HFF-Myc (cell line): ENCODE measurements around the gene MTFR1L.

Source experiments
- DNase-seq: peaks from one replicate; pipeline ENCODE4 v3.0.0-alpha.2; 2011; ENCODE audit warnings: low read depth; ENCODE audit errors: extremely low read depth
- H3K4me3 ChIP-seq: replicated peaks from 2 replicates; pipeline ENCODE4 v1.5.1; 2011; ENCODE audit warnings: low read depth, mild to moderate bottlenecking, control low read depth, low read length
- TF ChIP-seq, protein P1 (sequence below): IDR thresholded peaks from 2 replicates; pipeline ENCODE4 v1.5.1; 2012; ENCODE audit warnings: mild to moderate bottlenecking, low read depth, low read length, control low read depth; ENCODE audit errors: missing control alignments

MTFR1L gene

DNA sequence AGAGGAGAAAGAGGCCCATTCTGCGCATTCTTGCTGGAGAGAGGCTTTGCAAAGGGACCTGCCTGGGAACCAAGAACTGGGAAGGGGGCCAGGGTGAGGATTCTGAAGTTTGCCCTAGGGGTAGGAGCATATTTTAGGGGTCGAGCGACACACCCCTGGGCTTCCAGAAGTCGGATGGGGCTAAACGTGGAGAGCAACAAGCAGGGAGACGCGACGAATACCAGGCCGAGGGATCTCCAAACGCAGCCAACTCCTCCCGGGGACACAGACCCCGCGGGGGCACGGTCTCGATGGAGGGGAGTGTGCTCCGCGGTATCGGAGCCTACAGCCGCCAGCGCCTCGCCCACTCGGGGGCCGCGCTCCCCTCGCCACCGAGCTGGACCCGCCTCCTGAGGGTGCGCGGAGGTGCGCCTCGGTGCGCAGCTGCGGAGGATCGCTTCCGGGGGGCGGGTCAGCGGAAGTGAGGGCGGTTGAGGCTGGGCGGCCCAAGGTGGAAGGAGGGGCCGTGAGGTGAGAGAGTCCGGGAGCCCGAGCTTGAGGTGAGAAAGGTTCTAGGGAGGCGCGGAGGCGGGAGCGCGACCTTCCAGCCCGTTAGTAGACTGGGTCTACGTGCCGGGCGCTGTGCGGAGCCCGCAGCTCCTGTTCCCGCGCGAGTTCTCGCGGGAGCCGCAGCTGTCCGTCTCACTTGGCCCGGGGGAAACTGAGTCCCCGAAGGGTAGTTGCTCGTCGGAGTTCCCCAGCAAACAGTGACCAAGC is at the start of gene MTFR1L:
MTFR1L (plus strand) TSS at position 464 of the 756 bp plus-strand sequence. CDS start 3,151 bp downstream, outside the sequence.
- peak within 1 kb of the TSS; percentile 85 for H3K4me3 ChIP-seq
- no peak for DNase-seq
- TF ChIP-seq, protein P1, sequence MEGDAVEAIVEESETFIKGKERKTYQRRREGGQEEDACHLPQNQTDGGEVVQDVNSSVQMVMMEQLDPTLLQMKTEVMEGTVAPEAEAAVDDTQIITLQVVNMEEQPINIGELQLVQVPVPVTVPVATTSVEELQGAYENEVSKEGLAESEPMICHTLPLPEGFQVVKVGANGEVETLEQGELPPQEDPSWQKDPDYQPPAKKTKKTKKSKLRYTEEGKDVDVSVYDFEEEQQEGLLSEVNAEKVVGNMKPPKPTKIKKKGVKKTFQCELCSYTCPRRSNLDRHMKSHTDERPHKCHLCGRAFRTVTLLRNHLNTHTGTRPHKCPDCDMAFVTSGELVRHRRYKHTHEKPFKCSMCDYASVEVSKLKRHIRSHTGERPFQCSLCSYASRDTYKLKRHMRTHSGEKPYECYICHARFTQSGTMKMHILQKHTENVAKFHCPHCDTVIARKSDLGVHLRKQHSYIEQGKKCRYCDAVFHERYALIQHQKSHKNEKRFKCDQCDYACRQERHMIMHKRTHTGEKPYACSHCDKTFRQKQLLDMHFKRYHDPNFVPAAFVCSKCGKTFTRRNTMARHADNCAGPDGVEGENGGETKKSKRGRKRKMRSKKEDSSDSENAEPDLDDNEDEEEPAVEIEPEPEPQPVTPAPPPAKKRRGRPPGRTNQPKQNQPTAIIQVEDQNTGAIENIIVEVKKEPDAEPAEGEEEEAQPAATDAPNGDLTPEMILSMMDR: no peak

DNA sequence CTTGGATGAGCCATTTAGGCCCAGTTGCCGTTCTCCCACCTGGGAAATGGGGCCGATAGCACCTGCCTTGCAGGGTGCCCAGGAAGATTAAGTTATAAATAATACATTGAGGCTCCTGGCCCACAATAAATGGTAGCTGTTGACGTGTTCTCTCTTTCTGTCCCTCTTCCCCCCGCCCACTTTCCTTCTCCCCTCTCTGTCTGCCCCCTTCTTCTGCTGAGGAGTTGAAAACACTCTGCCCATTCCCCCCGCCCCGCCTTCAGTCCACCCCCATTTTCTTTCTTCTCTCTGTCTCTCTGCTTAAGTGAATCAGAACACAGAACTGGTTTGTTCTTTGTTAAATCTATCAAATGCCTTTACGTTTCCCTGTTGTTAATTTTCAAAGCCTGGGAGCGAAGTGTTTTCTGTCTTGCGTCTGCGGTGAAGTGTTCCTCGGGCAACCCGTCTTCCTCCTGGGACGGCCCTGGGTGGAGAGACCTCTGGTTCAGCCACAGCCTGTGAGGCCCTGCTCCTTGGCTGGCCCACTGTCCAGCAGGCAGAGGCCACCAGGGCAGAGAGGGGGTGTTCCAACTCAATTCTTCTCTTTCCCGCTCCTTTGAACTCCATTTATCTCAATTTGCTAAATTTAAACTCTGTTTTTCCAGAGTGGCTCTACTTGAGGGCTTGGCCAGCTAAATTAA is 49.1 kb upstream of the MTFR1L start:
- no peak for DNase-seq
- no peak overlapping the region for H3K4me3 ChIP-seq
- TF ChIP-seq, protein P1: no peak

DNA sequence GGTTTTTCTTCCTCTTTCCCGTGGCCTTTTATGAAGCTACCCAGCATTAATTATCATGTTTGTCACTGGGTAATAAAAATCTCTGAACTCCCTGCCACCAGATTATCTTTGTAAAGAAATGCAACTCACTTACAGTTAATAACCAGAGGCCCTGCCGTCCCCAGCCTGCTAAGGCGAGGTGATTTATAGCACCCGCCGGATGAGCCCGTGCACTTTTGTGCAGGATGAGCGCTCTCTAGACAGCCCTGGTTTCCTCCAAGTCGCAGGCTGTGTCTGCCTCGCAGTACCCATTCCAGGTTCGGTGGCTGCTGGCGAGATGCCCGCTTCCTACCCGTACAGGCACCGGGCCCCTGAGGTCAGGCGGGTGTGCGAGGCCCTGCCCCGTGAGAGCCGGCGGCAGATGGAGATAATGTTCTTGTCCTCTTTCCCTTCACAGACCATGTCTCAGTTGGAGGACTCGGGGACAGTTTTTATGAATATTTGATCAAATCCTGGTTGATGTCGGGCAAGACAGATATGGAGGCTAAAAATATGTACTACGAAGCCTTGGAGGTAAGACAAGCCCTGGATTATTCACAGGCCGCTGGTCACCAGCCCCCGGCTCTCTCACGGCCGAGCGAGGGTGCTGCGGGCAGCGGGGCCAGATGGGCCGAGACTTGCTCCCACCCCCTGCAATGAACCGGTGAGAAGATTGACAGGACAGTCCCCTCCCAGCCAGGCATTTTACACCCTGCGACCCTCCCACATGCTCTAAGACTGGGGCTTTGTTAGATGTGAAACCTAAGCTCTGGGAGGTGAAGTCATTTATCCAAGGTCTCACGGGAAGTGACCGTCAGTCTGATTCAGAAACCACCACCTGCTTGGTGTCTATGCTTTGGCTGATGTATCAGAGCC is 48.3 kb upstream of the MTFR1L start:
- DNase-seq: no peak
- TF ChIP-seq, protein P1: no peak
- H3K4me3 ChIP-seq: no peak overlapping the region

DNA sequence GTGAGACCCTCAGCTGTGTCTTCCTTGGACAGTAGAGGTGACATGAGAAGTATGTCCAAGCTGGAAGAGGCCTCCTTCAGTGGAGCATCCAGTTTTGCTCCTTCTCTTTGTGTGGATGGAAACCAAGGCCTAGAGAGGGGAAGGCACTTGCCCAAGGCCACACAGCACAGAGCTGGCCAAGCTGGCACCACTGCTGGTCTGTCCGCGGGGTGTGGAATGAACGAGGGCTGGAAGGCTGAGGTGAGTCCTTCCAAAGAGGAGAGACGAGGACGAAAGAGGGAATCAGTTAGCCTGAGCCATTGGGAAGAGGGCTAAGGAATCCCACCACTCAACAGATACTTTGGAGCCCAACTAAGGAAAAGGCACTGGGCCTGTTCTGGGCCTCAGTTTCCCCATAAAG is 47.6 kb upstream of the MTFR1L start:
- TF ChIP-seq, protein P1: no peak
- DNase-seq: no peak
- H3K4me3 ChIP-seq: no peak overlapping the region

DNA sequence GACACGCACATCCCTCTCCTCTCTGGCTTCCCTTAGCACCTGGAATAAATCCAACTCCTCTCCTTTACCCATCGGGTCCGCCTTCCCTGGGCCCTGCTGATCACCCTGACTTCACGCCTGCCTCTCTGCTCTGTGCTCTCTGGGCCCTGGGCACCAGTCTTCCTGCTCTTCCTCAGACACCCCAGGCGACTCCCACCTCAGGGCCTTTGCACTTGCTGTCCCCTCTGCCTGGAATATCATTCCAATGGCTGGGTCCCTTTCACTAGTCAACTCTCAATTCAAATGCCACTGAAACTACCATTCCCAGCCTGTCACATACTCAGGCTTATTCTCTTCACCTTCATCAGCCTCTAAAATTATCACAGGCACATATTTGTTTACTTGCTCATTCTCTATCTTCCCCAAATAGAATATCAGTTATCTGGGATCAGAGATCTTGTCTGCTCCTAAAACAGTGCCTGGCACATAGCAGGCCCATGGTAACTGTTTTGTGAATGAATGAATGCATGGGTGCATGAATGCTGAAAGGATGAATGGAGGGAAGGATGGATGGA is 47.0 kb upstream of the MTFR1L start:
- no peak overlapping the region for H3K4me3 ChIP-seq
- TF ChIP-seq, protein P1: no peak
- no peak for DNase-seq

DNA sequence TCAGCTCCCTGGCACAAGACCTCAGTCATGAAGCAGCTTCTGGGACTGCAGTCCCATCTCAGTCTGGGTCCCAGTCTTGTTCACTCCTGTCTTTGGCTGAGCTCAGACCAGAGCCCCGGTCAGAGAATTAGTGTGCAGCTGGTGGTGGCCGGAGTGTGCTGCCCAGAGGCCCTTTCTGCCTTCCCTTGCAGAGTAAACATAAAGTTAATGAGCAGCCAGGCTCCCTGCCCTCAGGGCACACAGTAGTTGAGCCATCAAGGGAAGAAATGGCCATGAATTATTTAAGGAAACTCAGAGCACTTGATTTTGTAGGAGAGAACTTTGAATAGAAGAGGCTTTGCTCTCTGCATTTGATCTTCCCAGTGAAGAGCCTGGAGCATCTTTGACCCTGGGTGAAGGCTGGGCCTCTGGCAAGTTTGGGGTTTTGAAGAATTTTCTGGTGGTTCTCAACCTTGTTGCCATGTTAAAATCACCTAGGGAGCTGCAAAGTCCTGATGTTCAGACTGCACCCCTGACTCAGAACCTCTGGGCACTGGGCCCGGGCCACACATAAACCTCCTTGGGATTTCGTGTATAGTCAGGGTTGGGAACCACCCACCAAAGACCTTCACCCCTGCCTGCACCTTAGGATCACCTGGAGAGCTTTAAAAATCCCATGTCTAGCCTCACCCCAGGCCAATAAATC is 46.2 kb upstream of the MTFR1L start:
- no peak for DNase-seq
- TF ChIP-seq, protein P1: no peak

More for the DNA sequence above, 46.2 kb upstream of the MTFR1L start:
- no peak overlapping the region for H3K4me3 ChIP-seq
